ENCODE results near the gene NADSYN1. TPM values are rescaled to one million over a fixed set of nuclear protein-coding genes. Genes with fewer than 3 reads are reported as not detected.

Gene NADSYN1
- total RNA-seq, 1 experiment from 2014 or later: 58.2 TPM

DNA sequence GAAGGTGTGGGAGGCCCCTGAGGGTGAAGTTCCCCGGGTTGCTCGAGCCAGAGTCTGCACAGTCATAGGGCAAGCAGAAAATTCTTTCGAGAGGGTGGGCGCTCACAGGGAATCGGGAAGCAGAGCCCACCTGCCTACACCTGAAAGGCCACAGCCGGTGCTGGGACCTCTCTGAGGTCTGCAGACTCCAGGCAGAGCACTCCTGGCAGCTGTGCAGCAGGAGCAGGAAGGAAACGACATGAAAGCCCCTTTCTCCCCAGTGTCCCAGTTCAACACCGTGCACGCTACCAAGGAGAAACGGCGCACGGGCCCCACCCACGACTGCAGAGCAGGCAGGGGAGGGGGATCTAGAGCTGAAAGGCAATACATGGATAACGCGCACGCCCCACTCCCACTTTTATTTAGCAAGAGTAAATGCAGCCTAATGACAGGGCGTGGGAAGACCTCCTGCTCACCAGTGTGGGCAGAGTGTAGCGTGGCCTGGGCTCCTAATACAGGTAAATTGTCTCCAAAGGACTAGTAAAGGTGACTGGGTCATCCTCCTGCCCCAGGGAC, 18.4 kb upstream of the NADSYN1 start (continued):
- TF ChIP-seq JUND (IDR thresholded peaks at IDR 0.05) (no peak), ELF1 (IDR thresholded peaks at IDR 0.05; ENCODE audit: borderline replicate concordance, low read depth) (no peak), YY1 (IDR thresholded peaks at IDR 0.05; ENCODE audit: extremely low read depth, insufficient replicate concordance, low read depth, low read length) (no peak)
- TF ChIP-seq, protein P1, sequence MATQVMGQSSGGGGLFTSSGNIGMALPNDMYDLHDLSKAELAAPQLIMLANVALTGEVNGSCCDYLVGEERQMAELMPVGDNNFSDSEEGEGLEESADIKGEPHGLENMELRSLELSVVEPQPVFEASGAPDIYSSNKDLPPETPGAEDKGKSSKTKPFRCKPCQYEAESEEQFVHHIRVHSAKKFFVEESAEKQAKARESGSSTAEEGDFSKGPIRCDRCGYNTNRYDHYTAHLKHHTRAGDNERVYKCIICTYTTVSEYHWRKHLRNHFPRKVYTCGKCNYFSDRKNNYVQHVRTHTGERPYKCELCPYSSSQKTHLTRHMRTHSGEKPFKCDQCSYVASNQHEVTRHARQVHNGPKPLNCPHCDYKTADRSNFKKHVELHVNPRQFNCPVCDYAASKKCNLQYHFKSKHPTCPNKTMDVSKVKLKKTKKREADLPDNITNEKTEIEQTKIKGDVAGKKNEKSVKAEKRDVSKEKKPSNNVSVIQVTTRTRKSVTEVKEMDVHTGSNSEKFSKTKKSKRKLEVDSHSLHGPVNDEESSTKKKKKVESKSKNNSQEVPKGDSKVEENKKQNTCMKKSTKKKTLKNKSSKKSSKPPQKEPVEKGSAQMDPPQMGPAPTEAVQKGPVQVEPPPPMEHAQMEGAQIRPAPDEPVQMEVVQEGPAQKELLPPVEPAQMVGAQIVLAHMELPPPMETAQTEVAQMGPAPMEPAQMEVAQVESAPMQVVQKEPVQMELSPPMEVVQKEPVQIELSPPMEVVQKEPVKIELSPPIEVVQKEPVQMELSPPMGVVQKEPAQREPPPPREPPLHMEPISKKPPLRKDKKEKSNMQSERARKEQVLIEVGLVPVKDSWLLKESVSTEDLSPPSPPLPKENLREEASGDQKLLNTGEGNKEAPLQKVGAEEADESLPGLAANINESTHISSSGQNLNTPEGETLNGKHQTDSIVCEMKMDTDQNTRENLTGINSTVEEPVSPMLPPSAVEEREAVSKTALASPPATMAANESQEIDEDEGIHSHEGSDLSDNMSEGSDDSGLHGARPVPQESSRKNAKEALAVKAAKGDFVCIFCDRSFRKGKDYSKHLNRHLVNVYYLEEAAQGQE (IDR thresholded peaks at IDR 0.05; ENCODE audit: low read depth): no peak

DNA sequence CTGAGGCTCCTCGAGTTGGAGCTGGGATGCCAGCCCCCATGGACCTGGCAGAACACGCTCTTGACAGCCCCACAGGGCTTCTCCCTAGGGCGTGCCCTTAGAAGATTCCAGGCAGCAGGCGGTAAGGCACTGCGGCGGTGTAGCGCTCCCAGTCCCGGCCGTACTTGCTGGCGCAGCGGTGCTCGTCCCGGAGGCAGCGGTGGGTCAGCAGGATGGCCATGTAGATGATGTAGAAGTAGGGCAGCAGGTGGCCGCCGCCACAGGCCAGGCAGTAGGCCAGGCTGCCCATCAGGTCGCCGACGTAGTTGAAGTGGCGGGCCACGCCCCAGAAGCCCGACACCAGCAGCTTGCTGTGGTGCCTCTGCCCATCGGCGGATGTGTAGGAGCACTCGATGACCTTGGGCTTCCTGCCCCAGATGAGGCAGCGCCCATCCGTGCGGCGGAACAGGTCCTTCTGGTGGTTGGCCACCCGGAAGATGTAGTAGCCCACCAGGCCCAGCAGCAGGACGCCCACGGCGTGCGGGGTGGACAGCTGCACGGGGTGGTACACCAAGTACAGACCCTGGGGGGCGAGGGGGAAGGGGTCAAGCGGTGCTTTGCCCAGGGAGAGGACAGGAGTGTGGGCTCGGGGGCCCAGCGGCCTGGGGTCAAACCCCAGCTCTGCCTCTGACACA, 17.6 kb upstream of the NADSYN1 start:
- no peak overlapping the region for H3K4me3 ChIP-seq (replicated peaks in 1 of 2; ENCODE audit: low read depth in 1 of 2, low read length in 2 of 2)
- peaks cover 0 to 22% of the 10 kb centered on the region in 2 experiments; a peak in 2 of 4 replicates for H3K36me3 ChIP-seq (ENCODE audit: control insufficient read depth in 1 of 2, insufficient read depth in 2 of 2, low read length in 2 of 2)
- no TSS peak for BruUV-seq (replicated peaks)
- no peak for TF ChIP-seq RAD21 (IDR thresholded peaks at IDR 0.05; ENCODE audit: low read depth)
- TF ChIP-seq TCF7L2 (IDR thresholded peaks at IDR 0.05; ENCODE audit: borderline replicate concordance, extremely low read depth, insufficient read depth, insufficient read length): no peak
- TF ChIP-seq CBX3 (IDR thresholded peaks at IDR 0.05; ENCODE audit: low read depth): no peak
- no peak for TF ChIP-seq FOSL1 (IDR thresholded peaks at IDR 0.05; ENCODE audit: low read depth)
- no peak for TF ChIP-seq EGR1 (IDR thresholded peaks at IDR 0.05; ENCODE audit: low read depth)
- no peak for TF ChIP-seq CEBPB (IDR thresholded peaks at IDR 0.05; ENCODE audit: low read depth)
- TF ChIP-seq, protein P2, sequence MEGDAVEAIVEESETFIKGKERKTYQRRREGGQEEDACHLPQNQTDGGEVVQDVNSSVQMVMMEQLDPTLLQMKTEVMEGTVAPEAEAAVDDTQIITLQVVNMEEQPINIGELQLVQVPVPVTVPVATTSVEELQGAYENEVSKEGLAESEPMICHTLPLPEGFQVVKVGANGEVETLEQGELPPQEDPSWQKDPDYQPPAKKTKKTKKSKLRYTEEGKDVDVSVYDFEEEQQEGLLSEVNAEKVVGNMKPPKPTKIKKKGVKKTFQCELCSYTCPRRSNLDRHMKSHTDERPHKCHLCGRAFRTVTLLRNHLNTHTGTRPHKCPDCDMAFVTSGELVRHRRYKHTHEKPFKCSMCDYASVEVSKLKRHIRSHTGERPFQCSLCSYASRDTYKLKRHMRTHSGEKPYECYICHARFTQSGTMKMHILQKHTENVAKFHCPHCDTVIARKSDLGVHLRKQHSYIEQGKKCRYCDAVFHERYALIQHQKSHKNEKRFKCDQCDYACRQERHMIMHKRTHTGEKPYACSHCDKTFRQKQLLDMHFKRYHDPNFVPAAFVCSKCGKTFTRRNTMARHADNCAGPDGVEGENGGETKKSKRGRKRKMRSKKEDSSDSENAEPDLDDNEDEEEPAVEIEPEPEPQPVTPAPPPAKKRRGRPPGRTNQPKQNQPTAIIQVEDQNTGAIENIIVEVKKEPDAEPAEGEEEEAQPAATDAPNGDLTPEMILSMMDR (IDR thresholded peaks at IDR 0.05 in 2 of 3, conservative IDR thresholded peaks at IDR 0.05 in 1 of 3; ENCODE audit: borderline replicate concordance in 1 of 3, insufficient read depth in 1 of 3, low read depth in 2 of 3, low read length in 2 of 3): no peak
- TF ChIP-seq, protein P3, sequence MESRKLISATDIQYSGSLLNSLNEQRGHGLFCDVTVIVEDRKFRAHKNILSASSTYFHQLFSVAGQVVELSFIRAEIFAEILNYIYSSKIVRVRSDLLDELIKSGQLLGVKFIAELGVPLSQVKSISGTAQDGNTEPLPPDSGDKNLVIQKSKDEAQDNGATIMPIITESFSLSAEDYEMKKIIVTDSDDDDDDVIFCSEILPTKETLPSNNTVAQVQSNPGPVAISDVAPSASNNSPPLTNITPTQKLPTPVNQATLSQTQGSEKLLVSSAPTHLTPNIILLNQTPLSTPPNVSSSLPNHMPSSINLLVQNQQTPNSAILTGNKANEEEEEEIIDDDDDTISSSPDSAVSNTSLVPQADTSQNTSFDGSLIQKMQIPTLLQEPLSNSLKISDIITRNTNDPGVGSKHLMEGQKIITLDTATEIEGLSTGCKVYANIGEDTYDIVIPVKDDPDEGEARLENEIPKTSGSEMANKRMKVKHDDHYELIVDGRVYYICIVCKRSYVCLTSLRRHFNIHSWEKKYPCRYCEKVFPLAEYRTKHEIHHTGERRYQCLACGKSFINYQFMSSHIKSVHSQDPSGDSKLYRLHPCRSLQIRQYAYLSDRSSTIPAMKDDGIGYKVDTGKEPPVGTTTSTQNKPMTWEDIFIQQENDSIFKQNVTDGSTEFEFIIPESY (IDR thresholded peaks at IDR 0.05; ENCODE audit: extremely low read depth, insufficient replicate concordance, low read length): no peak
- no peak for TF ChIP-seq ZNF274 (IDR thresholded peaks at IDR 0.05; ENCODE audit: low read depth, low read length)
- no peaks in the 10 kb centered on the region for H4K20me1 ChIP-seq (ENCODE audit: insufficient read depth)
- H3K4me2 ChIP-seq (ENCODE audit: low read length): no peak overlapping the region
- H3K9me3 ChIP-seq (ENCODE audit: control insufficient read depth in 1 of 2, insufficient read depth in 1 of 2, low read depth in 1 of 2, low read length in 2 of 2): no peaks in the 10 kb centered on the region
- no peaks in the 10 kb centered on the region; a peak in 1 of 4 replicates for H3K4me1 ChIP-seq (ENCODE audit: control insufficient read depth in 1 of 2, insufficient read depth in 2 of 2, low read length in 2 of 2)
- H3K9ac ChIP-seq (ENCODE audit: low read length): no peak overlapping the region
- no peaks in the 10 kb centered on the region for H3K9me2 ChIP-seq (ENCODE audit: insufficient read depth)
- H3K27me3 ChIP-seq (ENCODE audit: insufficient read depth, low read length): no peaks in the 10 kb centered on the region
- no peak overlapping the region for H2AFZ ChIP-seq (ENCODE audit: low read depth, low read length, poor library complexity, severe bottlenecking)
- intact Hi-C loops (cut with micrococcal nuclease): no loop called here
- no peaks in the 10 kb centered on the region for H3K79me2 ChIP-seq (ENCODE audit: insufficient read depth, low read length)
- H3K27ac ChIP-seq (ENCODE audit: low read depth, low read length): no peak overlapping the region
- ChIA-PET RAD21 (ENCODE audit: low non-redundant PET in 1 of 2, low total read pairs in 2 of 2, uncharacterized antibody in 2 of 2, unreplicated experiment in 2 of 2) (no interaction called here), CTCF (no interaction called here), POLR2A (no interaction called here)
- DNase-seq (ENCODE audit: low read depth, low spot score): no peak
- ATAC-seq: no peak

All from HCT116 (cell line).